Neural cell (in vitro differentiated cells): ENCODE measurements around the gene NCKAP5. TPM values are rescaled to one million over a fixed set of nuclear protein-coding genes. Genes with fewer than 3 reads are reported as not detected.

ENCODE experiments used
- H2AFZ ChIP-seq: fragments of 200-600, 300-800 bp; sonication (generic), shearing (Covaris generic); 2 replicates; pipeline ENCODE4 v1.6.0; 2014; ENCODE audit warnings: low read depth, mild to moderate bottlenecking, antibody characterized with exemption, low read length, moderate library complexity
- H3F3A ChIP-seq: fragments of 200-600 bp; shearing (Covaris generic); 2 replicates; pipeline ENCODE4 v1.6.1; 2016; ENCODE audit warnings: mild to moderate bottlenecking, moderate library complexity, mixed read lengths, antibody characterized with exemption, low read length; ENCODE audit not compliant: insufficient read depth, poor library complexity, severe bottlenecking
- H3K27ac ChIP-seq: fragments of 200-600, 300-800 bp; sonication (generic), shearing (Covaris generic); 2 replicates; pipeline ENCODE4 v1.5.1; 2014; ENCODE audit warnings: mild to moderate bottlenecking, low read length, moderate library complexity
- H3K27me3 ChIP-seq: fragments of 300-800, 200-600 bp; sonication (generic), shearing (Covaris generic); 2 replicates; pipeline ENCODE4 v1.6.0; 2014; ENCODE audit warnings: mild to moderate bottlenecking, low read depth, low read length, moderate library complexity; ENCODE audit not compliant: insufficient read depth
- H3K36me3 ChIP-seq: fragments of 300-800, 200-600 bp; sonication (generic), shearing (Covaris generic); 2 replicates; pipeline ENCODE4 v1.5.1; 2014; ENCODE audit warnings: mild to moderate bottlenecking, antibody characterized with exemption, low read length, moderate library complexity; ENCODE audit not compliant: insufficient read depth
- H3K4me2 ChIP-seq: fragments of 300-800, 200-600 bp; sonication (generic), shearing (Covaris generic); 2 replicates; pipeline ENCODE4 v1.6.0; 2014; ENCODE audit warnings: mild to moderate bottlenecking, low read length
- H3K4me3 ChIP-seq: fragments of 300-800, 200-600 bp; sonication (generic), shearing (Covaris generic); 2 replicates; pipeline ENCODE4 v1.5.1; 2014; ENCODE audit warnings: mild to moderate bottlenecking, low read length, moderate library complexity
- H3K79me2 ChIP-seq: fragments of 200-600 bp; shearing (Covaris generic); replicated peaks from 2 replicates; pipeline ENCODE4 v1.6.0; 2014; ENCODE audit warnings: mild to moderate bottlenecking, low read length, moderate library complexity; ENCODE audit not compliant: insufficient read depth
- H3K9ac ChIP-seq: fragments of 300-800, 200-600 bp; sonication (generic), shearing (Covaris generic); 2 replicates; pipeline ENCODE4 v1.6.1; 2016; ENCODE audit warnings: mild to moderate bottlenecking, low read length, mixed read lengths
- H3K9me2 ChIP-seq: fragments of 200-600 bp; shearing (Covaris generic); 2 replicates; pipeline ENCODE4 v1.6.1; 2016; ENCODE audit warnings: mild to moderate bottlenecking, low read length, mixed read lengths; ENCODE audit not compliant: insufficient read depth
- H3K9me3 ChIP-seq: fragments of 200-600, 300-800 bp; sonication (generic), shearing (Covaris generic); 2 replicates; pipeline ENCODE4 v1.6.1; 2016; ENCODE audit warnings: mild to moderate bottlenecking, mixed run types, low read length, moderate library complexity, mixed read lengths
- H4K20me1 ChIP-seq: fragments of 200-600 bp; shearing (Covaris generic); 2 replicates; pipeline ENCODE4 v1.6.1; 2016; ENCODE audit warnings: mild to moderate bottlenecking, mixed run types; ENCODE audit not compliant: insufficient read depth
- CTCF ChIP-seq: fragments of 450-650 bp; IDR thresholded peaks from 2 replicates; pipeline ENCODE4 v1.5.1; 2014; ENCODE audit warnings: antibody characterized with exemption, mild to moderate bottlenecking, moderate library complexity; ENCODE audit not compliant: poor library complexity, severe bottlenecking
- EP300 ChIP-seq: fragments of 450-650 bp; conservative IDR thresholded peaks from 2 replicates; pipeline ENCODE4 v1.6.1; 2014; ENCODE audit warnings: antibody characterized with exemption, mild to moderate bottlenecking, moderate library complexity; ENCODE audit not compliant: poor library complexity, severe bottlenecking
- EZH2 ChIP-seq: fragments of 200-600, 300-800 bp; shearing (Covaris generic), sonication (generic); IDR thresholded peaks from 2 replicates; pipeline ENCODE4 v1.6.1; 2014; ENCODE audit warnings: antibody characterized with exemption, low read length, borderline replicate concordance, mild to moderate bottlenecking; ENCODE audit not compliant: insufficient read depth, poor library complexity, severe bottlenecking
- MXI1 ChIP-seq: fragments of 450-650 bp; conservative IDR thresholded peaks from 2 replicates; pipeline ENCODE4 v1.6.1; 2014; ENCODE audit warnings: antibody characterized with exemption, mild to moderate bottlenecking; ENCODE audit not compliant: poor library complexity, severe bottlenecking
- POLR2AphosphoS5 ChIP-seq: IDR thresholded peaks from 2 replicates; pipeline ENCODE4 v1.6.1; 2012
- RAD21 ChIP-seq: fragments of 450-650 bp; conservative IDR thresholded peaks from 2 replicates; pipeline ENCODE4 v1.6.1; 2014; ENCODE audit warnings: antibody characterized with exemption, mild to moderate bottlenecking, moderate library complexity
- SMC3 ChIP-seq: fragments of 450-650 bp; conservative IDR thresholded peaks from 2 replicates; pipeline ENCODE4 v1.6.1; 2014; ENCODE audit warnings: antibody characterized with exemption, mild to moderate bottlenecking, moderate library complexity; ENCODE audit not compliant: poor library complexity
- TAF1 ChIP-seq: IDR thresholded peaks from 2 replicates; pipeline ENCODE4 v1.6.1; 2012; ENCODE audit warnings: low read depth
- polyA plus RNA-seq: library from polyadenylated mRNA; depleted of rRNA; stranded (reverse); fragments of >200 nt; gene quantifications from 2 replicates; pipeline ENCODE4 v1.2.3, GENCODE V29; 2014
- TF ChIP-seq, protein P1 (sequence below): IDR thresholded peaks from 2 replicates; pipeline ENCODE4 v1.6.1; 2012; ENCODE audit warnings: borderline replicate concordance

The NCKAP5 gene
- polyA plus RNA-seq, 1 donor from 2014 or later: 2.4 TPM

- H3K4me3 ChIP-seq: no peak overlapping the region
- H3K27me3 ChIP-seq: no peaks in the 10 kb centered on the region
- no peak for TF ChIP-seq POLR2AphosphoS5
- TF ChIP-seq MXI1: no peak
- TF ChIP-seq, protein P1, sequence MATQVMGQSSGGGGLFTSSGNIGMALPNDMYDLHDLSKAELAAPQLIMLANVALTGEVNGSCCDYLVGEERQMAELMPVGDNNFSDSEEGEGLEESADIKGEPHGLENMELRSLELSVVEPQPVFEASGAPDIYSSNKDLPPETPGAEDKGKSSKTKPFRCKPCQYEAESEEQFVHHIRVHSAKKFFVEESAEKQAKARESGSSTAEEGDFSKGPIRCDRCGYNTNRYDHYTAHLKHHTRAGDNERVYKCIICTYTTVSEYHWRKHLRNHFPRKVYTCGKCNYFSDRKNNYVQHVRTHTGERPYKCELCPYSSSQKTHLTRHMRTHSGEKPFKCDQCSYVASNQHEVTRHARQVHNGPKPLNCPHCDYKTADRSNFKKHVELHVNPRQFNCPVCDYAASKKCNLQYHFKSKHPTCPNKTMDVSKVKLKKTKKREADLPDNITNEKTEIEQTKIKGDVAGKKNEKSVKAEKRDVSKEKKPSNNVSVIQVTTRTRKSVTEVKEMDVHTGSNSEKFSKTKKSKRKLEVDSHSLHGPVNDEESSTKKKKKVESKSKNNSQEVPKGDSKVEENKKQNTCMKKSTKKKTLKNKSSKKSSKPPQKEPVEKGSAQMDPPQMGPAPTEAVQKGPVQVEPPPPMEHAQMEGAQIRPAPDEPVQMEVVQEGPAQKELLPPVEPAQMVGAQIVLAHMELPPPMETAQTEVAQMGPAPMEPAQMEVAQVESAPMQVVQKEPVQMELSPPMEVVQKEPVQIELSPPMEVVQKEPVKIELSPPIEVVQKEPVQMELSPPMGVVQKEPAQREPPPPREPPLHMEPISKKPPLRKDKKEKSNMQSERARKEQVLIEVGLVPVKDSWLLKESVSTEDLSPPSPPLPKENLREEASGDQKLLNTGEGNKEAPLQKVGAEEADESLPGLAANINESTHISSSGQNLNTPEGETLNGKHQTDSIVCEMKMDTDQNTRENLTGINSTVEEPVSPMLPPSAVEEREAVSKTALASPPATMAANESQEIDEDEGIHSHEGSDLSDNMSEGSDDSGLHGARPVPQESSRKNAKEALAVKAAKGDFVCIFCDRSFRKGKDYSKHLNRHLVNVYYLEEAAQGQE: no peak
- TF ChIP-seq CTCF: no peak
- no peak for TF ChIP-seq RAD21
- H3K9me2 ChIP-seq: no peaks in the 10 kb centered on the region
- H4K20me1 ChIP-seq: no peaks in the 10 kb centered on the region
- H3K79me2 ChIP-seq: no peaks in the 10 kb centered on the region
- H3K9ac ChIP-seq: no peak overlapping the region
- H3K9me3 ChIP-seq: no peaks in the 10 kb centered on the region
- H3F3A ChIP-seq: no peaks in the 10 kb centered on the region
- H3K36me3 ChIP-seq: no peaks in the 10 kb centered on the region
- no peak overlapping the region for H2AFZ ChIP-seq
- H3K4me2 ChIP-seq: no peak overlapping the region
- no peak overlapping the region for H3K27ac ChIP-seq
Observed at GRCh38 chr2:133425612-133426011, 142.7 kb downstream of the NCKAP5 start.

DNA sequence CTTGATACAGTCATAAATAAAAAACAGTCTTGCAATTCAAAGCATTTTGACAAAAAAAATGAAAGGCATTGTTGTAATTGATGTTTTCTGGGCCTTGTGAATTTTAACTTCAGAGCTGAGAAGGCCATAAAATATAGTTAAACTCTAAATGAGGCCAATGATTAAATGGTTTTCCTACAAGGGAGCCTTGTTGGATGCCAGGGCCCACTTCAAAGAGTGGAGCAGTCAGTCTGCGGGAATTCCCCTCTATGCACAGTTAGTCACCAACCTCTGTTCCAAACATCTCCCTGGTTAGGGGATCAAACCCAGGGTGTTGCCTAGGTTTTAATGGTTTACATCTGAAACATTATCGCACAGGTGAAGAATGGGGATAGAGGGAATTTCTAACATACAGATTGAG is 143.4 kb downstream of the NCKAP5 start:
- Histone ChIP-seq H3K9me2 (no peaks in the 10 kb centered on the region), H3K36me3 (no peaks in the 10 kb centered on the region), H3K79me2 (no peaks in the 10 kb centered on the region), H3K9ac (no peak overlapping the region), H3K9me3 (no peaks in the 10 kb centered on the region), H3K4me3 (no peak overlapping the region), H3K27ac (no peak overlapping the region), H3F3A (no peaks in the 10 kb centered on the region), H4K20me1 (no peaks in the 10 kb centered on the region), H3K27me3 (no peaks in the 10 kb centered on the region), H3K4me2 (no peak overlapping the region), H2AFZ (no peak overlapping the region)
- TF ChIP-seq MXI1 (no peak), TAF1 (no peak), SMC3 (no peak), RAD21 (no peak), EZH2 (no peak), CTCF (no peak), EP300 (no peak), POLR2AphosphoS5 (no peak)
- TF ChIP-seq, protein P1: no peak
